ENCODE data around the gene NUDCD3. TPM values are rescaled to one million over a fixed set of nuclear protein-coding genes. Genes with fewer than 3 reads are reported as not detected.

Gene NUDCD3
- total RNA-seq, 1 donor from 2014 or later = 97.5 TPM

DNA sequence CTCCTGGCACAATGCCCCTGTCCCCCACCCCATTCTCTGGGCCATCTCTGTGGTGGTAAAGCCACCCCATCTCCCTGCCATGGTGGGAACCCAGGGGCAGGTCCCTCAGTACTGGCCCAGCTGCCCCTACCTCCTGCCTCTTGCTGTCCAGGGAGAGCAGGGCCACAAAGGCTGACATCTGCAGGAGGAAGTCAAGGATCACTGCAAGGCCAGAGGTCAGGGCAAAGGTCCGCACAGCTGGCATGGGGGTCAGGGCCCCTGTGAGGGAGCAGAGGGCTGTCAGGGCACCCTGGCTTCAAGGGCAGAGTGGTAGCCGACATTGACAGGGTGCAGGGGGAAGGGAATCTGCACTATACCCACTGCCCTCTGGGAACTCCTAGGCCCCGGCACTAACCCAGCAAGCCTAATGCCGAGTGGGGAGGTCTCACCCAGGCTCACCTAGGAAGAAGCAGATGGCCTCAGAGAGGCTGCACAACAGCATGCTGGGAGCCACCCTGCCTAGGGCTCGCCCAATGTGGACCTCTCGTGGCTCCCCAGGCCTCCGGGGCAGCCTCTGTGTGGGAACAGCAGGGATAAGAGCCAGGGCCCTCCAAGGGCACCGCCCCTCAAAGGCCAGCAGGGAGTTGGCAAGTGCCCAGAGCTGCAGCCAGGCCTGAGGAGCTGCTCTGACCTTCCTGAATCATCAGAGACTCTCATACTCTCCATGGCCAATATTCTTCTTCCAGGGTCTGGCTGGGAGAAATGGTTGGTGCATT is 43.0 kb upstream of the NUDCD3 start:
- Mint-ChIP-seq H3K4me3 (ENCODE audit: unreplicated experiment) (no peak overlapping the region), H3K4me1 (ENCODE audit: unreplicated experiment) (no peaks in the 10 kb centered on the region), H3K9me3 (ENCODE audit: unreplicated experiment) (no peaks in the 10 kb centered on the region), H3K36me3 (ENCODE audit: low read depth, unreplicated experiment) (no peaks in the 10 kb centered on the region), H3K27me3 (ENCODE audit: unreplicated experiment) (peaks cover 16% of the 10 kb centered on the region), H3K27ac (ENCODE audit: unreplicated experiment) (no peak overlapping the region)
- no peak for TF ChIP-seq CTCF (IDR thresholded peaks at IDR 0.05; ENCODE audit: unreplicated experiment)
- no peak for DNase-seq (ENCODE audit: low spot score)

DNA sequence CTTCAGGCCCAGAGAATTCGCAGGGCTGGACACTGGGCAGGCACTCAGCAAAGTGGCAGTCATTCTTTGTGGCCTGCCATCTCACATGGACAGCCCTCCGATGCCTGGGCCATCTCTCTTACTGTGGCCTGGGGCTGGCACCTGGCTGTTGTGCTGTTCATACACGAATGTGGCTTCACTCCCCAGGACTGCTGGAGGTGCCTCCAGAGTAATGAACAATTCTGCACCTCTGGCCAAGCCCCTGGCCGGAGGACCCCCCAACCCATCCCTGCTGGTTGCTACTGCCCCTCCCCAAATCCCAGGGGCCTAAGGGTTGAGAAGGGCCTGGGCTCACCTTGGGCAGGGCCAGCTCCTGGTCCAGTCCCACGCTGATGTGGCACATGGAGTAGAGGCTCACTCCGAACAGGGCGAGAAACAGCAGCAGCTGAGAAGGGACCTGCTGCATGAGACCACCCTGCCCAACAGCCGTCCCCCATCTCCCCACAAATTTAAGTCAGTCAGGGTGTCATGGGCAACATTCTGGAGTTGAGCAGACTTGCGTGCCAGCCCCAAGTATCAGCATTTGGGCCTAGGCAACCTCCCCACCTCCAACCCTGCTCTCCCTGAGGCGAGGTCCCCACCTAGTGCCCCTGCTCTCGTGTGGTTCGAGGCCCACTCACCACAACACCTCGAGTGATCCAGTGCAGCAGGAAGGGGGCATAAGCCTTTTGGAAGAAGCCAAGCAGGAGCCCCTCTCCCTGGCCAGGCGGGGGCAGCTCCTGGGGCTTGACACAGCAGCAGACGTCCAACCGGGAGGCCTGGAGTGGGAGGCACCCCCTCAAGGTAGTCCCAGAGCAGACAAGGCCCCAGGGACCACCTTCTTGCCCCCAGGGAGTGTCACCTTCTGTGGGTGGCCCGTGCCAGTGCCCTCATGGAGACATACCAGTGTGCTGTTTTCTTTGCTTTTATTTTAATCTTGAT is 41.2 kb upstream of the NUDCD3 start:
- no peak overlapping the region for H3K4me3 Mint-ChIP-seq (ENCODE audit: unreplicated experiment)
- no peaks in the 10 kb centered on the region for H3K9me3 Mint-ChIP-seq (ENCODE audit: unreplicated experiment)
- no peaks in the 10 kb centered on the region for H3K36me3 Mint-ChIP-seq (ENCODE audit: low read depth, unreplicated experiment)
- H3K27ac Mint-ChIP-seq (ENCODE audit: unreplicated experiment) = no peak overlapping the region
- no peaks in the 10 kb centered on the region for H3K4me1 Mint-ChIP-seq (ENCODE audit: unreplicated experiment)
- no peak for DNase-seq (ENCODE audit: low spot score)
- no peak for TF ChIP-seq CTCF (IDR thresholded peaks at IDR 0.05; ENCODE audit: unreplicated experiment)
- H3K27me3 Mint-ChIP-seq (ENCODE audit: unreplicated experiment) = peaks cover 11% of the 10 kb centered on the region

- Mint-ChIP-seq H3K27me3 (ENCODE audit: unreplicated experiment) (peaks cover 9% of the 10 kb centered on the region), H3K36me3 (ENCODE audit: low read depth, unreplicated experiment) (no peaks in the 10 kb centered on the region), H3K9me3 (ENCODE audit: unreplicated experiment) (no peaks in the 10 kb centered on the region), H3K27ac (ENCODE audit: unreplicated experiment) (no peak overlapping the region), H3K4me3 (ENCODE audit: unreplicated experiment) (no peak overlapping the region), H3K4me1 (ENCODE audit: unreplicated experiment) (no peaks in the 10 kb centered on the region)
- no peak for TF ChIP-seq CTCF (IDR thresholded peaks at IDR 0.05; ENCODE audit: unreplicated experiment)
- no peak for DNase-seq (ENCODE audit: low spot score)
Measured at GRCh38 chr7:44530990-44531389, 40.5 kb upstream of the NUDCD3 start.

DNA sequence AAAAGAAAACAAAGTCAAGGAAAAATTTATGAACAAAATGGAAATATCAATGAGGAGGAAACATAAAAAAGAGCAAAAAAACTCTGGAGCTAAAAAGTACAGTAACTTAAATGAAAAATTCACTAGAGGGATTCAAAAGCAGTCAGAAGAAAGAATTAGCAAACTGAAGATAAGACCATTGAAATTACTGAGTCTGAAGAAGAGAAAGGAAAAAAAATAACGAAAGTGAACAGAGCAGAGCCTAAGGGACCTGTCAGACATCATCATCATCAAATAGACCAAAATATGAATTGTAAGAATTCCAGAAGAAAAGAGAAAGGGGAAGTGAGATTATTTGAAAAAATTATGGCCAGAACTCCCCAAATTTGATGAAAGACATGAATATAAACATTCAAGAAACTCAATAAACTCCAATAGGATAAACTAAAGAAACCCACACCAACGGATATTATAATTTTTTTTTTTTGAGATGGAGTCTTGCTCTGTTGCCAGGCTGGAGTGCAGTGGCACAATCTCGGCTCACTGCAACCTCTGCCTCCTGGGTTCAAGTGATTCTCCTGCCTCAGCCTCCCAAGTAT is 34.4 kb upstream of the NUDCD3 start:
- H3K27me3 Mint-ChIP-seq (ENCODE audit: unreplicated experiment) = no peaks in the 10 kb centered on the region
- no peak overlapping the region for H3K4me3 Mint-ChIP-seq (ENCODE audit: unreplicated experiment)
- TF ChIP-seq CTCF (IDR thresholded peaks at IDR 0.05; ENCODE audit: unreplicated experiment) = no peak
- peaks cover 5% of the 10 kb centered on the region for H3K36me3 Mint-ChIP-seq (ENCODE audit: low read depth, unreplicated experiment)
- H3K4me1 Mint-ChIP-seq (ENCODE audit: unreplicated experiment) = no peaks in the 10 kb centered on the region
- DNase-seq (ENCODE audit: low spot score) = no peak
- H3K27ac Mint-ChIP-seq (ENCODE audit: unreplicated experiment) = no peak overlapping the region
- no peaks in the 10 kb centered on the region for H3K9me3 Mint-ChIP-seq (ENCODE audit: unreplicated experiment)
